OCI-LY7 (cell line): ENCODE results near the gene NRF1.

Experiments
- CTCF ChIP-seq: fragments of 200-600 bp; sonication (generic); conservative IDR thresholded peaks from 2 replicates; pipeline ENCODE4 v1.5.1; 2014; ENCODE audit warnings: mild to moderate bottlenecking, antibody characterized with exemption, low read length, moderate library complexity, mixed read lengths
- EZH2phosphoT487 ChIP-seq: fragments of 200-600 bp; sonication (generic); IDR thresholded peaks from 2 replicates; pipeline ENCODE4 v1.6.1; 2018; ENCODE audit warnings: low read depth, borderline replicate concordance, mild to moderate bottlenecking, mixed run types, antibody characterized with exemption, low read length, moderate library complexity, mixed read lengths

- no peak for TF ChIP-seq CTCF
- TF ChIP-seq EZH2phosphoT487, result no peak
Measured at GRCh38 chr7:129568240-129568639, 43.3 kb upstream of the NRF1 start.
